HEK293 (cell line): ENCODE measurements around the gene VSTM2L.

Source experiments
- CTCF ChIP-seq: fragments of 450-650 bp; formaldehyde crosslinking; IDR thresholded peaks from 2 replicates; pipeline ENCODE4 v1.5.1; 2016; ENCODE audit warnings: missing biosample characterization, missing genetic modification characterization
- KLF9 ChIP-seq: fragments of 450-650 bp; formaldehyde crosslinking; IDR thresholded peaks from 2 replicates; pipeline ENCODE4 v1.5.1; 2016; ENCODE audit warnings: missing biosample characterization, missing genetic modification characterization, low read depth
- ZNF324 ChIP-seq: fragments of 450-650 bp; formaldehyde crosslinking; IDR thresholded peaks from 2 replicates; pipeline ENCODE4 v1.5.1; 2016; ENCODE audit warnings: missing biosample characterization, missing genetic modification characterization
- ZNF626 ChIP-seq: fragments of 450-650 bp; sonication (Bioruptor Pico); formaldehyde crosslinking; IDR thresholded peaks from 2 replicates; pipeline ENCODE4 v1.5.1; 2018; ENCODE audit warnings: missing biosample characterization, missing genetic modification characterization, inconsistent platforms
- ZNF692 ChIP-seq: fragments of 450-650 bp; formaldehyde crosslinking; IDR thresholded peaks from 2 replicates; pipeline ENCODE4 v1.5.1; 2016; ENCODE audit warnings: missing biosample characterization, missing genetic modification characterization
- ZNF707 ChIP-seq: fragments of 450-650 bp; formaldehyde crosslinking; IDR thresholded peaks from 2 replicates; pipeline ENCODE4 v1.5.1; 2016; ENCODE audit warnings: missing biosample characterization, missing genetic modification characterization
- ZNF747 ChIP-seq: fragments of 450-650 bp; formaldehyde crosslinking; IDR thresholded peaks from 2 replicates; pipeline ENCODE4 v1.5.1; 2016; ENCODE audit warnings: missing biosample characterization, missing genetic modification characterization

- TF ChIP-seq CTCF (tag by site-specific recombination) (no peak), ZNF626 (no peak), KLF9 (tag by site-specific recombination) (no peak), ZNF324 (tag by site-specific recombination) (no peak), ZNF692 (no peak), ZNF707 (tag by site-specific recombination) (no peak), ZNF747 (tag by site-specific recombination) (no peak)
These were observed 31.1 kb downstream of the VSTM2L start for GRCh38 chr20:37933786-37934633.
